Pancreas (tissue), 10 donors: ENCODE measurements around the gene TAF1C. TPM values are rescaled to one million over a fixed set of nuclear protein-coding genes. Genes with fewer than 3 reads are reported as not detected.

Experiments
- ATAC-seq, 4 donors: fragments of 200-7000 bp; cut with Tn5 transposase; one replicate each; pipeline versions ENCODE4 v1.8.0 to v1.9.1; 2020; ENCODE audit warnings: mild to moderate bottlenecking in 4 of 4, moderate library complexity in 4 of 4
- DNase-seq, 6 donors: peaks; one replicate each; pipeline ENCODE4 v3.0.0-alpha.2; 2020
- FAIRE-seq: peaks from 2 replicates; lab custom pipeline; 2012; peaks lifted over from hg19 to GRCh38; lab: Jason Lieb, UNC
- H3K27ac ChIP-seq, 4 donors: fragments of 200-600 bp; sonication (generic); 1 replicate in 3 of 4; 2 replicates in 1 of 4; pipeline versions ENCODE4 v1.5.0 to v1.8.0; 2020
- H3K27me3 ChIP-seq, 4 donors: fragments of 200-600 bp; one replicate each; pipeline ENCODE4 v1.8.0; 2021
- H3K36me3 ChIP-seq, 3 donors: fragments of 200-600 bp; sonication (generic) in 1 of 3; one replicate each; pipeline versions ENCODE4 v1.5.0 to v1.8.0; 2020 to 2021
- H3K4me1 ChIP-seq, 3 donors: fragments of 200-600 bp; one replicate each; pipeline ENCODE4 v1.8.0; 2021
- H3K4me3 ChIP-seq, 4 donors: fragments of 200-600 bp; sonication (generic) in 2 of 4; one replicate each; pipeline versions ENCODE4 v1.5.0 to v1.8.0; 2020 to 2021
- H3K9me3 ChIP-seq, 4 donors: fragments of 200-600 bp; one replicate each; pipeline ENCODE4 v1.8.0; 2021
- WGBS, 2 donors: extraction: QIAGEN DNeasy Blood & Tissue Kit; methylation state at CpG; one replicate each; pipeline ENCODE4 v1.1.7; 2013; 5-methylcytosine and 5-hydroxymethylcytosine counted together
- intact Hi-C, 3 donors: fragments of 100-400 bp; cut with DNase I; formaldehyde crosslinking; loops; one replicate each; pipeline versions ENCODE4 v1.11.1 to v1.14.2; 2022
- polyA plus RNA-seq, 2 donors: library from polyadenylated mRNA; stranded (reverse); fragments of 200-250 nt; gene quantifications; one replicate each; pipeline ENCODE4 v1.2.3, GENCODE V29; 2013
- total RNA-seq, 6 donors: library from RNA; stranded (reverse); fragmentation: NEBNext Ultra II Directional in 4 of 6; extraction: Animal tissue kit (Norgen Biotek cat#: 25700) in 4 of 6; gene quantifications; one replicate each; pipeline versions ENCODE4 v1.2.1 to v1.2.4, GENCODE V29; 2021 to 2023
- TF ChIP-seq, protein P1 (sequence below), 4 donors: fragments of 200-600 bp; sonication (generic) in 3 of 4; IDR thresholded peaks; one replicate each; pipeline versions ENCODE4 v1.5.0 to v1.8.0; 2021; ENCODE audit warnings: antibody characterized with exemption in 4 of 4
- donor health status: healthy with polysubstance abuse.
- donor health status: DM: no; HTN: no; CAD: no; lungs with moderate emphysema.
- donor health status: DM: no; HTN: no; CAD: no.
- donor health status: control.
- donor health status: control.
- donor health status: Bipolar disorder and iron deficiency.
- donor health status: DM: yes; HTN: yes; CAD: no.
- donor health status: DM: no; HTN: no; CAD: no.
- donor health status: DM: no; HTN: no; CAD: no.
- donor health status: DM: yes; HTN: yes; CAD: no.

TAF1C gene
- total and polyA plus RNA-seq, 8 donors = 14.9 to 130 (median 23.1) TPM

DNA sequence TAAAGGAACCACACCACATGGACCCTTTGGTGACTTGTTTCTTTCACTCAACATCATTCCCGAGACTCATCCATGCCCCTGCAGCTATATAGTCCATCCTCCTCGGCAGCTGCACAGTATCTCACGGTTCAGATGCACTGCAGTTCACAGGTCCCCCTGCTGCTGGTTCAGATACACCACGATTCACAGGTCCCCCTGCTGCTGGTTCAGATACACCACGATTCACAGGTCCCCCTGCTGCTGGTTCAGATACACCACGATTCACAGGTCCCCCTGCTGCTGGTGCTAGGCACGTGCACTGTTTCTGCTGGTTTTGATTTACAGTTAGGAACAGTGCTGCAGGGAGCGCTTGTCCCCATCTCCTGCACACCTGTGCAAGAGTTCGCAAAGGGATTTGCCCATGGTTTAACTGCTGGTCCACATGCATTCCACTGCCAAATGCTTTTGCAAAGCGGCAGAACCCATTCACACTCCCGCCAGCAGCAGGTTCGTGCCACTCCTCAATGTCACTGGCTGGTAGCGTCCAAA, 45.6 kb downstream of the TAF1C start:
- DNase-seq (no peak), FAIRE-seq (no peak), ATAC-seq (no peak)
- no peaks in the 10 kb centered on the region for H3K9me3 ChIP-seq
- TF ChIP-seq, protein P1, sequence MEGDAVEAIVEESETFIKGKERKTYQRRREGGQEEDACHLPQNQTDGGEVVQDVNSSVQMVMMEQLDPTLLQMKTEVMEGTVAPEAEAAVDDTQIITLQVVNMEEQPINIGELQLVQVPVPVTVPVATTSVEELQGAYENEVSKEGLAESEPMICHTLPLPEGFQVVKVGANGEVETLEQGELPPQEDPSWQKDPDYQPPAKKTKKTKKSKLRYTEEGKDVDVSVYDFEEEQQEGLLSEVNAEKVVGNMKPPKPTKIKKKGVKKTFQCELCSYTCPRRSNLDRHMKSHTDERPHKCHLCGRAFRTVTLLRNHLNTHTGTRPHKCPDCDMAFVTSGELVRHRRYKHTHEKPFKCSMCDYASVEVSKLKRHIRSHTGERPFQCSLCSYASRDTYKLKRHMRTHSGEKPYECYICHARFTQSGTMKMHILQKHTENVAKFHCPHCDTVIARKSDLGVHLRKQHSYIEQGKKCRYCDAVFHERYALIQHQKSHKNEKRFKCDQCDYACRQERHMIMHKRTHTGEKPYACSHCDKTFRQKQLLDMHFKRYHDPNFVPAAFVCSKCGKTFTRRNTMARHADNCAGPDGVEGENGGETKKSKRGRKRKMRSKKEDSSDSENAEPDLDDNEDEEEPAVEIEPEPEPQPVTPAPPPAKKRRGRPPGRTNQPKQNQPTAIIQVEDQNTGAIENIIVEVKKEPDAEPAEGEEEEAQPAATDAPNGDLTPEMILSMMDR (IDR thresholded peaks at IDR 0.05) = no peak
- intact Hi-C loops = no loop called here
- WGBS, 2 donors = 72 to 78% methylated on average over 13 of the region's 13 CpGs
- H3K27me3 ChIP-seq = no peaks in the 10 kb centered on the region
- no peaks in the 10 kb centered on the region for H3K4me1 ChIP-seq
- no peak overlapping the region for H3K27ac ChIP-seq
- H3K4me3 ChIP-seq = no peak overlapping the region
- no peaks in the 10 kb centered on the region for H3K36me3 ChIP-seq

DNA sequence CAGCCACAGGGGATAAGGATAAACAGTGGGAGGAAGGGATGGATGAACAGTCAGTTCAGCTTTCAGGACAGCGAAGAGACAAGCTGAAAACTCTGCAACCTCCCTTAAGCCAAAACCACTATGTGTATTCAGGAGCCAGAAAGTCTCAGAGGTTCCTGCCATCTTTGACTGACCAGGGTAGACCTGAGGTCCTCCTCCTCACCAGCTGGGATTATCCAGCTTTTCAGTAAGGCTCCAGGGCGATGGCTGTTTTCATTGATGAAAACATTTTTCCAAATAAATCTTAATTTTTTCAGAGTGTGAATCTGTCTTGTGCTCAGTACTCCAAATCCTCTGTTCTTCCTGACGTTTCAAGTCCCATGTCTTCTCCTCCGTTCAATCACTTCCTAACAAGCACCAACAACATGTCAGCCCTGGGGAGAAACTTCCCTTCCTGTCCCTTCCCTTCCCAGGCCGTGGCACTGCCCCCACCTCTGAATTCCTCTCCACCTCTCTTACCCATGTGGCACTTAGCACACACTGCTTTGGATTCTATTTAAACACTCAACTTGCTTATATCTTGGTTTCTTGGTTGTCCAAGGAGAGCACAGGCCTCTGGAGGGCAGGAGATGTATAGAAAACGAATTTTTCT, 47.1 kb downstream of the TAF1C start:
- H3K36me3 ChIP-seq = no peaks in the 10 kb centered on the region
- no peak for FAIRE-seq
- no peaks in the 10 kb centered on the region for H3K4me1 ChIP-seq
- TF ChIP-seq, protein P1 (IDR thresholded peaks at IDR 0.05) = no peak
- H3K9me3 ChIP-seq = no peaks in the 10 kb centered on the region
- H3K4me3 ChIP-seq = no peak overlapping the region
- no peak for DNase-seq
- no peak overlapping the region for H3K27ac ChIP-seq
- intact Hi-C loops = no loop called here
- 69 to 76% methylated on average over 6 of the region's 6 CpGs for WGBS, 2 donors
- H3K27me3 ChIP-seq = no peaks in the 10 kb centered on the region
- no peak for ATAC-seq

GRCh38 chr16:84138824-84139627, 47.8 kb downstream of the TAF1C start:
- ATAC-seq = peak in 3 of 4 donors; percentile 34 to 65 (median 45)
- H3K27me3 ChIP-seq = no peaks in the 10 kb centered on the region
- no peaks in the 10 kb centered on the region for H3K9me3 ChIP-seq
- H3K36me3 ChIP-seq = no peaks in the 10 kb centered on the region
- WGBS, 2 donors = 73 to 74% methylated on average over 14 of the region's 14 CpGs
- intact Hi-C loops = no loop called here
- no peaks in the 10 kb centered on the region for H3K4me1 ChIP-seq
- H3K27ac ChIP-seq = no peak overlapping the region
- FAIRE-seq = no peak
- H3K4me3 ChIP-seq = no peak overlapping the region
- TF ChIP-seq, protein P1 (IDR thresholded peaks at IDR 0.05) = no peak
- DNase-seq = no peak

GRCh38 chr16:84138500-84138823, 48.4 kb downstream of the TAF1C start:
- H3K36me3 ChIP-seq = no peaks in the 10 kb centered on the region
- DNase-seq = no peak
- H3K4me3 ChIP-seq = no peak overlapping the region
- H3K9me3 ChIP-seq = no peaks in the 10 kb centered on the region
- TF ChIP-seq, protein P1 (IDR thresholded peaks at IDR 0.05) = no peak
- no peaks in the 10 kb centered on the region for H3K27me3 ChIP-seq
- FAIRE-seq = no peak
- ATAC-seq = no peak
- 50 to 54% methylated on average over 2 of the region's 2 CpGs for WGBS, 2 donors
- intact Hi-C loops = no loop called here
- H3K27ac ChIP-seq = no peak overlapping the region
- no peaks in the 10 kb centered on the region for H3K4me1 ChIP-seq
